Central memory CD8-positive, alpha-beta T cell (primary cell): ENCODE measurements around the gene TPX2.
A peak's percentile ranks its signal among the peaks of the same experiment; 100 is the strongest.

Source experiments
- ATAC-seq: fragments of 150-1000 bp; cut with Tn5 transposase; replicated peaks from 2 replicates; pipeline ENCODE4 v1.10.0; 2022; ENCODE audit warnings: mild to moderate bottlenecking, moderate FRiP score, moderate number of reproducible peaks; ENCODE audit not compliant: poor library complexity, severe bottlenecking; ENCODE audit errors: extremely low read depth
- DNase-seq, 2 donors: peaks; one replicate each; pipeline ENCODE4 v3.0.0; 2021; ENCODE audit warnings: low spot score in 2 of 2
- H3K27ac Mint-ChIP-seq: one replicate; pipeline ENCODE4 v1.8.0; 2022; ENCODE audit warnings: low read depth, mild to moderate bottlenecking, moderate library complexity, mixed read lengths
- H3K27me3 Mint-ChIP-seq: one replicate; pipeline ENCODE4 v1.8.0; 2022; ENCODE audit warnings: mixed read lengths
- H3K36me3 Mint-ChIP-seq: one replicate; pipeline ENCODE4 v1.8.0; 2022; ENCODE audit warnings: mild to moderate bottlenecking, moderate library complexity, mixed read lengths; ENCODE audit not compliant: insufficient read depth
- H3K4me1 Mint-ChIP-seq: one replicate; pipeline ENCODE4 v1.8.0; 2022; ENCODE audit warnings: mixed read lengths
- H3K4me3 Mint-ChIP-seq: one replicate; pipeline ENCODE4 v1.8.0; 2022; ENCODE audit warnings: mild to moderate bottlenecking, moderate library complexity, mixed read lengths
- H3K9me3 Mint-ChIP-seq: one replicate; pipeline ENCODE4 v1.8.0; 2022; ENCODE audit warnings: mixed read lengths

The TPX2 gene

GRCh38 chr20:31738729-31739549, at the start of gene TPX2:
TPX2 (plus strand) TSS chr20:31739290; CDS start chr20:31757477, 18,187 bp downstream.
- H3K36me3 Mint-ChIP-seq, result peaks cover 5% of the 10 kb centered on the region
- no peaks in the 10 kb centered on the region for H3K9me3 Mint-ChIP-seq

GRCh38 chr20:31690124-31690666, 48.9 kb upstream of the TPX2 start:
- ATAC-seq (no peak), DNase-seq (no peak)
- Mint-ChIP-seq H3K27ac (peak overlapping the region; percentile 72), H3K36me3 (peaks cover 23% of the 10 kb centered on the region), H3K4me1 (peaks cover 68% of the 10 kb centered on the region), H3K27me3 (no peaks in the 10 kb centered on the region), H3K9me3 (no peaks in the 10 kb centered on the region), H3K4me3 (no peak overlapping the region)

More at GRCh38 chr20:31738729-31739549, at the start of gene TPX2:
- H3K4me1 Mint-ChIP-seq, result no peaks in the 10 kb centered on the region
- ATAC-seq (peak; percentile 69), DNase-seq (peak; percentile 30 to 32)
- H3K4me3 Mint-ChIP-seq, result no peak within 1 kb of the TSS
- no peaks in the 10 kb centered on the region for H3K27me3 Mint-ChIP-seq
- H3K27ac Mint-ChIP-seq, result no peak within 1 kb of the TSS

GRCh38 chr20:31691646-31692275, 47.3 kb upstream of the TPX2 start:
- Mint-ChIP-seq H3K27ac (peak overlapping the region; percentile 46), H3K4me1 (peaks cover 66% of the 10 kb centered on the region), H3K9me3 (no peaks in the 10 kb centered on the region), H3K36me3 (peaks cover 22% of the 10 kb centered on the region), H3K27me3 (no peaks in the 10 kb centered on the region), H3K4me3 (peak overlapping the region; percentile 8)
- DNase-seq (no peak), ATAC-seq (no peak)

GRCh38 chr20:31693402-31693801, 45.7 kb upstream of the TPX2 start:
- ATAC-seq, result no peak
- no peak for DNase-seq
- Mint-ChIP-seq H3K36me3 (peaks cover 19% of the 10 kb centered on the region), H3K9me3 (no peaks in the 10 kb centered on the region), H3K4me3 (no peak overlapping the region), H3K27me3 (no peaks in the 10 kb centered on the region), H3K27ac (no peak overlapping the region), H3K4me1 (peaks cover 65% of the 10 kb centered on the region)

GRCh38 chr20:31693987-31694661, 45.0 kb upstream of the TPX2 start:
- Mint-ChIP-seq H3K27ac (peak overlapping the region; percentile 25), H3K36me3 (peaks cover 24% of the 10 kb centered on the region), H3K27me3 (no peaks in the 10 kb centered on the region)

GRCh38 chr20:31694842-31695593, 44.1 kb upstream of the TPX2 start:
- H3K36me3 Mint-ChIP-seq, result peaks cover 21% of the 10 kb centered on the region
- DNase-seq (no peak), ATAC-seq (no peak)
- H3K27ac Mint-ChIP-seq, result peak overlapping the region; percentile 25
- peaks cover 67% of the 10 kb centered on the region for H3K4me1 Mint-ChIP-seq
- H3K9me3 Mint-ChIP-seq, result no peaks in the 10 kb centered on the region
- H3K4me3 Mint-ChIP-seq, result no peak overlapping the region
- no peaks in the 10 kb centered on the region for H3K27me3 Mint-ChIP-seq

More at GRCh38 chr20:31693987-31694661, 45.0 kb upstream of the TPX2 start:
- Mint-ChIP-seq H3K4me1 (peaks cover 64% of the 10 kb centered on the region), H3K9me3 (no peaks in the 10 kb centered on the region), H3K4me3 (no peak overlapping the region)
- DNase-seq (no peak), ATAC-seq (no peak)

- H3K9me3 Mint-ChIP-seq, result no peaks in the 10 kb centered on the region
- H3K36me3 Mint-ChIP-seq, result peaks cover 17% of the 10 kb centered on the region
- no peak for DNase-seq
- H3K4me3 Mint-ChIP-seq, result no peak overlapping the region
- peaks cover 70% of the 10 kb centered on the region for H3K4me1 Mint-ChIP-seq
- H3K27me3 Mint-ChIP-seq, result no peaks in the 10 kb centered on the region
- H3K27ac Mint-ChIP-seq, result peak overlapping the region; percentile 25
- ATAC-seq, result no peak
Observed at GRCh38 chr20:31695849-31696804, 43.0 kb upstream of the TPX2 start.

- ATAC-seq (no peak), DNase-seq (no peak)
- Mint-ChIP-seq H3K36me3 (peaks cover 18% of the 10 kb centered on the region), H3K4me3 (no peak overlapping the region), H3K9me3 (no peaks in the 10 kb centered on the region), H3K27ac (peak overlapping the region; percentile 65), H3K27me3 (no peaks in the 10 kb centered on the region), H3K4me1 (peaks cover 67% of the 10 kb centered on the region)
Observed at GRCh38 chr20:31698243-31698802, 40.8 kb upstream of the TPX2 start.

GRCh38 chr20:31698803-31699718, 40.0 kb upstream of the TPX2 start:
- Mint-ChIP-seq H3K27me3 (no peaks in the 10 kb centered on the region), H3K4me3 (no peak overlapping the region), H3K4me1 (peaks cover 62% of the 10 kb centered on the region), H3K9me3 (no peaks in the 10 kb centered on the region), H3K36me3 (peaks cover 22% of the 10 kb centered on the region), H3K27ac (peak overlapping the region; percentile 65)
- no peak for ATAC-seq
- DNase-seq, result no peak
